ENCODE results near the gene SCN8A. TPM values are rescaled to one million over a fixed set of nuclear protein-coding genes. Genes with fewer than 3 reads are reported as not detected.

SCN8A gene
- total and polyA plus RNA-seq, 2 donors from 2014 or later, result 0.34 to 1.4 TPM

DNA sequence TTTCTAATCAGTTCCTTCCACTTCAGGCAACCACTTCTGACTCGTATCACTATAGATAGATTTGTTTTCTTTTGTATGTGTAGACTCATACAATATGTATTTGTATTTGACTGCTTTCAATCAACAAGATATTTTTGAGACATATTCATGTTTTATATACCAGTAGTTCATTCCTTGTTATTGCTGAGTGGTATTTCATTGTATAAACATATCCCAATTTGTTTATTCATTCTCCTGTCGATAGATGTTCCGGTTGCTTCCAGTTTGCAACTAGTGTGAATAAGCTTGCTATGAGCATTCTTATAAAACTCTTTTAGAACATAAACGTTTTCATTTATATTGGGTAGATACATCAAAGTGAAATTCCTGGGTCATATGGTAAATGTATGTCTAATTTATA, 138.3 kb downstream of the SCN8A start:
- Histone ChIP-seq H3K27ac (ENCODE audit: low read depth in 2 of 2, low read length in 2 of 2) (no peak overlapping the region), H3K36me3 (ENCODE audit: control insufficient read depth in 2 of 3, insufficient read depth in 3 of 3, low read length in 3 of 3) (no peaks in the 10 kb centered on the region), H3K4me3 (ENCODE audit: low read length in 3 of 3) (no peak overlapping the region), H3K4me1 (ENCODE audit: control insufficient read depth in 2 of 3, insufficient read depth in 2 of 3, low read depth in 1 of 3, low read length in 3 of 3) (no peaks in the 10 kb centered on the region), H3K27me3 (ENCODE audit: control insufficient read depth, insufficient read depth, low read length) (no peaks in the 10 kb centered on the region), H3K9ac (ENCODE audit: low read length in 3 of 3) (no peak overlapping the region), H3K9me3 (ENCODE audit: control insufficient read depth in 2 of 3, insufficient read depth in 1 of 3, low read length in 3 of 3) (peaks cover 0 to 2% (median 0%) of the 10 kb centered on the region in 3 donors)
- no peak for FAIRE-seq
- TF ChIP-seq, protein P1, sequence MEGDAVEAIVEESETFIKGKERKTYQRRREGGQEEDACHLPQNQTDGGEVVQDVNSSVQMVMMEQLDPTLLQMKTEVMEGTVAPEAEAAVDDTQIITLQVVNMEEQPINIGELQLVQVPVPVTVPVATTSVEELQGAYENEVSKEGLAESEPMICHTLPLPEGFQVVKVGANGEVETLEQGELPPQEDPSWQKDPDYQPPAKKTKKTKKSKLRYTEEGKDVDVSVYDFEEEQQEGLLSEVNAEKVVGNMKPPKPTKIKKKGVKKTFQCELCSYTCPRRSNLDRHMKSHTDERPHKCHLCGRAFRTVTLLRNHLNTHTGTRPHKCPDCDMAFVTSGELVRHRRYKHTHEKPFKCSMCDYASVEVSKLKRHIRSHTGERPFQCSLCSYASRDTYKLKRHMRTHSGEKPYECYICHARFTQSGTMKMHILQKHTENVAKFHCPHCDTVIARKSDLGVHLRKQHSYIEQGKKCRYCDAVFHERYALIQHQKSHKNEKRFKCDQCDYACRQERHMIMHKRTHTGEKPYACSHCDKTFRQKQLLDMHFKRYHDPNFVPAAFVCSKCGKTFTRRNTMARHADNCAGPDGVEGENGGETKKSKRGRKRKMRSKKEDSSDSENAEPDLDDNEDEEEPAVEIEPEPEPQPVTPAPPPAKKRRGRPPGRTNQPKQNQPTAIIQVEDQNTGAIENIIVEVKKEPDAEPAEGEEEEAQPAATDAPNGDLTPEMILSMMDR (IDR thresholded peaks at IDR 0.05; ENCODE audit: borderline replicate concordance, extremely low read depth, insufficient read depth), result no peak
- intact Hi-C loops (cut with DNase I), result no loop called here
- DNase-seq, result no peak

DNA sequence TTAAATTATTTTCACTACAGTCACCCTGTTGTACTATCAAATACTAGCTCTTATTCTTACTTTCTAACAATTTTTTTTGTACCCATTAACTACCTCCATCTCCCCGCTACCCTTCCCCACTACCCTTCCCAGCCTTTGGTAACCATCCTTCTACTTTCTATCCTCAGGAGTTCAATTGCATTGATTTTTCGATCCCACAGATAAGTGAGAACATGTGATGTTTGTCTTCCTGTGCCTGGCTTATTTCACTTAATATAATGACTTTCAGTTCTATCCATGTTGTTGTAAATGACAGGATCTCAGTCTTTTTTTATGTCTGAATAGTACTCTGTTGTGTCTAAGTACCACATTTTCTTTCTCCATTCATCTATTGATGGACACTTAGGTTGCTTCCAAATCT, 139.7 kb downstream of the SCN8A start:
- no peak for DNase-seq
- intact Hi-C loops (cut with DNase I), result no loop called here
- TF ChIP-seq, protein P1 (IDR thresholded peaks at IDR 0.05; ENCODE audit: borderline replicate concordance, extremely low read depth, insufficient read depth), result no peak
- Histone ChIP-seq H3K9ac (ENCODE audit: low read length in 3 of 3) (no peak overlapping the region), H3K36me3 (ENCODE audit: control insufficient read depth in 2 of 3, insufficient read depth in 3 of 3, low read length in 3 of 3) (no peaks in the 10 kb centered on the region), H3K27me3 (ENCODE audit: control insufficient read depth, insufficient read depth, low read length) (no peaks in the 10 kb centered on the region), H3K4me1 (ENCODE audit: control insufficient read depth in 2 of 3, insufficient read depth in 2 of 3, low read depth in 1 of 3, low read length in 3 of 3) (no peaks in the 10 kb centered on the region), H3K4me3 (ENCODE audit: low read length in 3 of 3) (no peak overlapping the region), H3K27ac (ENCODE audit: low read depth in 2 of 2, low read length in 2 of 2) (no peak overlapping the region), H3K9me3 (ENCODE audit: control insufficient read depth in 2 of 3, insufficient read depth in 1 of 3, low read length in 3 of 3) (peaks cover 0 to 2% (median 0%) of the 10 kb centered on the region in 3 donors)
- no peak for FAIRE-seq

GRCh38 chr12:51740536-51740935, 149.5 kb downstream of the SCN8A start:
- DNase-seq (no peak), FAIRE-seq (no peak)
- H3K9me3 ChIP-seq (ENCODE audit: control insufficient read depth in 2 of 3, insufficient read depth in 1 of 3, low read length in 3 of 3), result no peaks in the 10 kb centered on the region
- H3K4me3 ChIP-seq (ENCODE audit: low read length in 3 of 3), result no peak overlapping the region
- TF ChIP-seq, protein P1 (IDR thresholded peaks at IDR 0.05; ENCODE audit: borderline replicate concordance, extremely low read depth, insufficient read depth), result no peak
- no peaks in the 10 kb centered on the region for H3K4me1 ChIP-seq (ENCODE audit: control insufficient read depth in 2 of 3, insufficient read depth in 2 of 3, low read depth in 1 of 3, low read length in 3 of 3)
- no peak overlapping the region for H3K27ac ChIP-seq (ENCODE audit: low read depth in 2 of 2, low read length in 2 of 2)
- H3K9ac ChIP-seq (ENCODE audit: low read length in 3 of 3), result no peak overlapping the region
- intact Hi-C loops (cut with DNase I), result no loop called here
- H3K27me3 ChIP-seq (ENCODE audit: control insufficient read depth, insufficient read depth, low read length), result no peaks in the 10 kb centered on the region
- H3K36me3 ChIP-seq (ENCODE audit: control insufficient read depth in 2 of 3, insufficient read depth in 3 of 3, low read length in 3 of 3), result no peaks in the 10 kb centered on the region

DNA sequence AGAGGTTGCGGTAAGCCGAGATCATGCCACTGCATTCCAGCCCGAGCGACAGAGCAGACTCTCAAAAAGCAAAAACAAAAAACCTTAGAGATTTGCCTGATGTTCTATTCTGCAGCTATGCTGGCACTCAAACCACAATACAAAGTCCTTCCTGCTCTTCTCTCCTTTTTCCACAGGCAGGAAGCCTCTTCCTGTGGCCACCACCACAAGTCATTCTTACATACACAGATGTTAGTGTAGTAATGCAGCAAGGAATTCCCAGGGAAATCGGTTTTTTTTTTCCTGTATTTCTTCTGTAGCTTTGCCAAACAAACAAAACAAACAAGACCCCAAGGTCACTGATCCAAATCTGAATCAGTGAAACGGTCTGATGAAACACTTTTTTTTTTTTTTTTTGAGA, 153.2 kb downstream of the SCN8A start:
- Histone ChIP-seq H3K27ac (ENCODE audit: low read depth in 2 of 2, low read length in 2 of 2) (no peak overlapping the region), H3K27me3 (ENCODE audit: control insufficient read depth, insufficient read depth, low read length) (no peaks in the 10 kb centered on the region), H3K9me3 (ENCODE audit: control insufficient read depth in 2 of 3, insufficient read depth in 1 of 3, low read length in 3 of 3) (no peaks in the 10 kb centered on the region), H3K36me3 (ENCODE audit: control insufficient read depth in 2 of 3, insufficient read depth in 3 of 3, low read length in 3 of 3) (no peaks in the 10 kb centered on the region), H3K4me1 (ENCODE audit: control insufficient read depth in 2 of 3, insufficient read depth in 2 of 3, low read depth in 1 of 3, low read length in 3 of 3) (no peaks in the 10 kb centered on the region), H3K9ac (ENCODE audit: low read length in 3 of 3) (no peak overlapping the region), H3K4me3 (ENCODE audit: low read length in 3 of 3) (no peak overlapping the region)
- FAIRE-seq (no peak), DNase-seq (no peak)
- TF ChIP-seq, protein P1 (IDR thresholded peaks at IDR 0.05; ENCODE audit: borderline replicate concordance, extremely low read depth, insufficient read depth), result no peak
- intact Hi-C loops (cut with DNase I), result no loop called here
